HG03432 (cell line): Measurements from ENCODE around the gene DENND2A.
"Not testable (repeated sequence)": the region's sequence is repeated elsewhere in the genome, so short reads cannot be mapped to it uniquely, and the experiment has no call there.

Experiments
- ATAC-seq: cut with Tn5 transposase; IDR thresholded peaks from one replicate; pipeline ENCODE4 v1.9.1; 2021; ENCODE audit warnings: mild to moderate bottlenecking, moderate library complexity; ENCODE audit not compliant: unreplicated experiment

DENND2A gene

DNA sequence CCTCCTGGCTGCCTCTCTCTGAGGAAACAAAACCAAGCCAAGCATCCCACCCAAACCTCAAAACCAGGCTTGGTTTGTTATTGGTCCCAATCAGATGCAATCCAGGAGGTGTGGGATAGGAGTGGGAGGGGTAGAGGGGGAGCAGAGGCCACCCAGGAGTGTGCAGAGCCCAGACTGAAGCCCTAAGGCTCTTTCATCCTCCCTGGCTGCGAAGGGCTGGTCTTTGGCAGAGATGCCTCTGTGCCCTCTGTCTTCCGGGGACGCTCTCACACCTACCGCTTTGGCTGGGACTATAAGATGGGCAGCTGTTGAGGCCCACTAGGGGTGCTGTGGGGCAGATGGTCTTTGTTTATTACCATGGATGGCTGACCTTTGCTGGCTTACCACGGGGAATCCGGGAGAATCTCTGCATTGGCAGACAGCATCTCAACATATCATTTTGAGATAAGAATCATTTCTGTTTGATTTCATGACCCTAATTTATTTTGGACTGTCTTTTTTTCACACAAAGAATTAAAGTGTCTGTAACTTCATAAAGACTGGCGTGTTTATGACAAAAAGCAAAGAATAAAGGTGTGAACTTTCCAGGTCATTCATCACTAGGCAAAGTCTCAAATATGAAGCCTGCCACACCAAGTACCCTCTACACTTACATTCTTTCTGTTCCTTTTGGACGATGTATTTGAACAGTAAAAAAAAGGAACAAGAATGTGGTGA, 6.5 kb upstream of the DENND2A start:
- ATAC-seq: peak; percentile 85

- ATAC-seq: no peak
Observed at GRCh38 chr7:140645166-140645900, 4.7 kb upstream of the DENND2A start.

- ATAC-seq: not testable (repeated sequence)
Observed at GRCh38 chr7:140644761-140645160, 4.1 kb upstream of the DENND2A start.

- ATAC-seq: no peak
Observed at GRCh38 chr7:140643416-140643815, 2.8 kb upstream of the DENND2A start.

- no peak for ATAC-seq
Observed at GRCh38 chr7:140641524-140642195, 1.0 kb upstream of the DENND2A start.

DNA sequence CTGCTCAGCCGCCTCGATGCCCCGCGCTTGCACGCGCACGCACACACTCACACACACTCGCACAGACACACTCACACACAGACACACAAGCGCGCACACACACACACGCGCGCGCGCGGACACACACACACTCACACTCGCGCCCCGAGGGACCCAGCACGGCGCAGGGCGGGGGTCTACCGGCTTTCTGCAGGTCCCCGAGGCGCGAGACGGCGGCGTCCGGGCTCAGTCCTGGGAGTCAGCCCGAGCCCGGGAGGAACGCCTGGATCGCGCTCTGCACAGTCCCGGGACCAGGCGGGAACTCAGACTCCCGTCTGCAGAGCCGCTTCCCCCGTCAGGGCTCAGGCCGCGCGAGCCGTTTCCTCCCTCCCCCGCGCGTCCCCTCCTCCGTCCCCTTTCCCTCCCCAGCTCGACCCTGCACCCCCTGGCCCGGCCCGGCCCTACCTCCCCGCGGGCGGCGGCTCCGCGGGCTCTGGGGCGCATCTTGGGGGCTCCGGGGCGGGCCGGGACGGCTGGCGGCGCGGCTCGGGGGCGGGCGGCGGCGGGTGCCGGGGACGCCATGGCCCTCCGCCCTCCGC, 464 bp downstream of the DENND2A start:
- ATAC-seq: peak; percentile 34

DNA sequence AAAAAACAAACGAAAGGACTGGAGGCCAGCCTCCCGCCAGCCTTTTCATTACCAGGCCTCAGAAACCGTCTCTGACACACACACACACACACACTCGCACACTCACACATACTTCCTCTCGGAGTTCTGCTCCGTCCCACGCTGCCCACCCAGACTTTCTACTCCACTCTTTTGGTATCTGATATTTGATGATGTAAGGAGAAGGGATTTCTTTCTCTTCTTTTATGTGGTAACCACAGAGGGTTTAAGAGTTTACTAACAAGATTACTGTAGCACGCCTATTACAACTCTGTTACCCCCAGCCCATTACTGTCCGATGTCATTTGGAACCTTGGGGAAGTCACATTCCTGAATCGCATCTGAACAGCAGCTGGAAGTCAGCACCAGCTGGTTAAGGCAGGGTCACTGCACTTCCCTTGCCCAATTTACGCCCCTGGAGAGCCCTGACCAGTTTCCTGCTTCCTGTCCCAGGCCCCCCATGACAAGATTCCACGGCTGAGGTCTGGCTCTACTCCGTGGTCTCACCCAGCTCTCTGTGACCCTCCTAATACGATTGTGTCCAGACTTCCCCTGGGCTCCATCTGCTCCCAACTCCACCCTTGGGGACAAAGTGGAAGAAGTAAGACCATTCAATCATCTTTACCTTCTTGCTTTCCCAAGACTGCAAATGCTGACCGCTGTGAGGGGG, 1.1 kb downstream of the DENND2A start:
- no peak for ATAC-seq

DNA sequence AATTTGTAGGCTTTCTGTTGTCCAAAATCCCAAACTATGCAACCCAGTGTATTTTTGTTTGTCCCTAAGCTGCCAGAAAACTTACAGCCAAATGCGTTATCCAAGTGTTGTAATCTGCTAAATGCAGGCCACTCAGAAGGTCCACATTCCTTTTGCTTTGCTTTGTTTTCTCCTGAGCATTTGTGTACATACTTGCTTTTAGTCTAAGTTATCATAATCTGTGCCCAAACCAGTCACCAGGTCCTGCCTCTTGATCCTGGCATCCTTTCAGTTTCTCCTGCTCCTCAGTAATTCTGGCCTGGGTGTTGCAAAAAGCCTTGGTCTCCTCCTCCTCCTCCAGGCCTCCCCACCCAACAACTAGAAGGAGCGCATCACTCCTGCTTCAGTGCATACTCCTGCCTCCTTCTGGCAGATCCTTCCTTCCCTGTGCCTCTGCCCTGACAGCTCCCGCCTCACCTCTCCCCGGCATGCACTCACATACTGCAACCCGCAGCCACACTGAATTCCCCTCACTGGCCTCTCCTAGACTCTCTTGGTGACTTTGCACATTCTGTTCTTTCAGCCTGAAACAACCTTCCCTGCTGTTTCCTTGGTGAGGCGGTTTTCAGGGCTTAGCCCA, 2.3 kb downstream of the DENND2A start:
- no peak for ATAC-seq

- ATAC-seq: no peak
Observed at GRCh38 chr7:140637400-140637799, 3.2 kb downstream of the DENND2A start.

GRCh38 chr7:140635816-140636215, 4.8 kb downstream of the DENND2A start:
- no peak for ATAC-seq

- no peak for ATAC-seq
Observed at GRCh38 chr7:140635345-140635744, 5.3 kb downstream of the DENND2A start.

DNA sequence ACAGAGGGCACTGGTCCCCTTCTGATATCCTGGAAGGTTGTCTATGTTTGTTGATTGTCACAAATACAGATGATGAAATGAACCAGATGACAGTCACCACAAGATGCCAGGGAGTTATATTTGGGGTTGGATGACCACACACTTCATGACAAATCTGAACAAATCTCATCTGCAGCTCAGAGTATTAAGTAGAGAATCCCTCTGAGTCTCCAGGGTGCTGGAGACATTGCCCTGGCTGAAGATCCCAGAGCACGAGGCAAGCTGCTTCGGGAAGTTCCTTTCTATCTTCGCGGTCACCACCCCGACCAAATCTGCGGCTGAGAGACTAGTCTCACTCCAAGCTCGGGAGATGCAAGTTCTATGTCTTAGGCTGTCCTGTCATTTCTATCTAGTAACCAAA, 9.0 kb downstream of the DENND2A start:
- no peak for ATAC-seq

- no peak for ATAC-seq
Observed at GRCh38 chr7:140631021-140631420, 9.6 kb downstream of the DENND2A start.

GRCh38 chr7:140625908-140626868, 14.4 kb downstream of the DENND2A start:
- ATAC-seq: no peak

GRCh38 chr7:140625192-140625558, 15.4 kb downstream of the DENND2A start:
- not testable (repeated sequence) for ATAC-seq

GRCh38 chr7:140624392-140625191, 16.0 kb downstream of the DENND2A start:
- ATAC-seq: no peak

DNA sequence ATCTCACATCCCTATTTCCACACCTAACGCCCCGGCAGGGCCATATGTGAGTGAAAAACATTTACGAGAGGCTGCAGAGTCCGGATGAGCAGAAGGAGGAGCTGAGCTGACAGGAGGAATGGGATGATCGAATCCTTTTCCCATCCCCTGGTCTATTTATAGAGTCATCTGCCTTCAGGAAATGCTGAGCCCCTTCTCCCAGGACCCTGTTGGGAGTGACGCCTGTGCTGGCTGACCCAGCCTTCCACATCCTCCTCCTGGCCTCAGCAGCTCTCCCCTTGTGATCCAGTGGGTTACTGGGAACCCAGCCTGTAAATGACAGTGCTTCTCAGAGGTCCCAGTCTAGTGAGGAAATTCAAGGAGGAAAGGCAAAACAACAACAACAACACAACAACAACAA, 16.6 kb downstream of the DENND2A start:
- ATAC-seq: no peak

GRCh38 chr7:140621401-140622021, 19.1 kb downstream of the DENND2A start:
- ATAC-seq: no peak
